ENCODE measurements around the gene AGER. TPM values are rescaled to one million over a fixed set of nuclear protein-coding genes. Genes with fewer than 3 reads are reported as not detected.
"Not testable (repeated sequence)": the region's sequence is repeated elsewhere in the genome, so short reads cannot be mapped to it uniquely, and the experiment has no call there.

The AGER gene
- total RNA-seq, 1 donor from 2014 or later, result 9.9 TPM

DNA sequence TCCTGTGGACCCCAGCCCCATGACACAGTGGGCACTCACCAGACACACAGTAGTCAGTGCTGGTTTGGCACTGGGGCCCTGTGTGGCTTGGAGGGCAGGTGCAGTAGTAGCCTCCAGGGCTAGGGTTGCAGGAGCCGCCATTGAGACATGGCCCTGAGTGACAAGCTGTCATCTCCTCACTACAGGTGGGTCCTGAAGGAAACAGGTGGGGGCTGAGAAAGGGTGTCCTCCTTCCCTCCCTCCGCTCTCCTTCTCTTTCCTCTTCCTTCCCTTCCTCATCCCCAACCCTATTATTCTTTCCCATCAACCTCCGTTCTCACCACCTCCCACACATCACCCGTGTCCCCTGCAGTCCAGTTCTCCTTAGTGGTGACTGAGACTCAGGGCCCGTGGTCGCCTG is 29.6 kb upstream of the AGER start:
- Mint-ChIP-seq H3K27me3 (ENCODE audit: low read depth, unreplicated experiment) (peaks cover 28% of the 10 kb centered on the region), H3K36me3 (ENCODE audit: low read depth, unreplicated experiment) (no peaks in the 10 kb centered on the region), H3K4me1 (ENCODE audit: low read depth, unreplicated experiment) (no peaks in the 10 kb centered on the region), H3K27ac (ENCODE audit: unreplicated experiment) (no peak overlapping the region), H3K9me3 (ENCODE audit: unreplicated experiment) (no peaks in the 10 kb centered on the region), H3K4me3 (ENCODE audit: unreplicated experiment) (no peak overlapping the region)
- peaks cover 3% of the 10 kb centered on the region for H3K27me3 ChIP-seq (ENCODE audit: insufficient read depth, low read length)
- H3K9ac ChIP-seq (ENCODE audit: low read length), result no peak overlapping the region
- FAIRE-seq (no peak), DNase-seq (ENCODE audit: low read depth) (no peak)
- H3K79me2 ChIP-seq (ENCODE audit: insufficient read depth, low read length), result no peaks in the 10 kb centered on the region
- H3K9me3 ChIP-seq (ENCODE audit: insufficient read depth, low read depth, low read length), result no peaks in the 10 kb centered on the region
- H3K4me3 ChIP-seq (ENCODE audit: insufficient read depth, low read depth, low read length), result no peak overlapping the region
- no peak for TF ChIP-seq EZH2 (IDR thresholded peaks at IDR 0.05; ENCODE audit: insufficient read depth, low read length)
- TF ChIP-seq, protein P1, sequence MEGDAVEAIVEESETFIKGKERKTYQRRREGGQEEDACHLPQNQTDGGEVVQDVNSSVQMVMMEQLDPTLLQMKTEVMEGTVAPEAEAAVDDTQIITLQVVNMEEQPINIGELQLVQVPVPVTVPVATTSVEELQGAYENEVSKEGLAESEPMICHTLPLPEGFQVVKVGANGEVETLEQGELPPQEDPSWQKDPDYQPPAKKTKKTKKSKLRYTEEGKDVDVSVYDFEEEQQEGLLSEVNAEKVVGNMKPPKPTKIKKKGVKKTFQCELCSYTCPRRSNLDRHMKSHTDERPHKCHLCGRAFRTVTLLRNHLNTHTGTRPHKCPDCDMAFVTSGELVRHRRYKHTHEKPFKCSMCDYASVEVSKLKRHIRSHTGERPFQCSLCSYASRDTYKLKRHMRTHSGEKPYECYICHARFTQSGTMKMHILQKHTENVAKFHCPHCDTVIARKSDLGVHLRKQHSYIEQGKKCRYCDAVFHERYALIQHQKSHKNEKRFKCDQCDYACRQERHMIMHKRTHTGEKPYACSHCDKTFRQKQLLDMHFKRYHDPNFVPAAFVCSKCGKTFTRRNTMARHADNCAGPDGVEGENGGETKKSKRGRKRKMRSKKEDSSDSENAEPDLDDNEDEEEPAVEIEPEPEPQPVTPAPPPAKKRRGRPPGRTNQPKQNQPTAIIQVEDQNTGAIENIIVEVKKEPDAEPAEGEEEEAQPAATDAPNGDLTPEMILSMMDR (IDR thresholded peaks at IDR 0.05; ENCODE audit: insufficient read depth, low read depth, low read length), result no peak
- H4K20me1 ChIP-seq (ENCODE audit: insufficient read depth, low read length), result no peaks in the 10 kb centered on the region
- H3K4me2 ChIP-seq (ENCODE audit: low read length), result no peak overlapping the region
- no peaks in the 10 kb centered on the region for H3K4me1 ChIP-seq (ENCODE audit: insufficient read depth, low read length)
- no peaks in the 10 kb centered on the region for H3K36me3 ChIP-seq (ENCODE audit: insufficient read depth, low read length)
- H3K27ac ChIP-seq (ENCODE audit: low read depth, low read length), result no peak overlapping the region
- H2AFZ ChIP-seq (ENCODE audit: low read depth, low read length), result no peak overlapping the region

DNA sequence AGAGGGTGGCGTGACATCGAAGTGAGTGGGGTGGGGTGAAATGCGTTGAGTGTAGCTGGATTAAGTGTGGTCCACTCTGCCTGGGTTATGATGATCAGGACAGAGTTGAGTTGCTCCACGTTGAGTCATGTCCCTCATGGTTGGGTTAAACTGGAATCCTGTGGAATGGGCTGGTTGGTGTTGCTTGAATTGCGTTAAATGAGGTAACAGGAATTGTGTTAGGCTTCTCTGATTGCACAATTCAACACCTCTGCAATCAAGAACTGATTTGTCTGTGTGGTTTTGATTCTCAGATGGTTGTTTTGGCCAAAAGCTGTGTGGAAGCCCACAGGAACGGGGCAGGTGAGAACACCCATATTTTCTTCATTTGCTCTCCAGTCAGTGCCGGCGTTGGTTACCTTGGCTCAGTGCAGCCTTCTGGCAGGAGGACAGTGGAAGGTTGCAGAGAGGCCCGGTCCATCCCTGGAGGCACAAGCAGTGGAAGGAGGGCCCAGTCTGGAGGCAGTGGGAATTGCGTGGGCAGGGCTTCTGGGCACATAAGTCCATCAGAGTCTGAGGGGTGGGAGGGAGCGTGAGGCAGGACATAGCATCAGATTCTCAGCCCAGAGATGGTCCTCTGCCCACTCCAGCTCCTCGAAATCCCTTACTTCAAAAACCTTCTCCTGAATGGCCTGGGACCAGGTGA is 28.2 kb upstream of the AGER start:
- no peak overlapping the region for H2AFZ ChIP-seq (ENCODE audit: low read depth, low read length)
- H3K4me1 Mint-ChIP-seq (ENCODE audit: low read depth, unreplicated experiment), result no peaks in the 10 kb centered on the region
- H3K27me3 ChIP-seq (ENCODE audit: insufficient read depth, low read length), result peaks cover 3% of the 10 kb centered on the region
- H3K4me3 ChIP-seq (ENCODE audit: insufficient read depth, low read depth, low read length), result no peak overlapping the region
- no peaks in the 10 kb centered on the region for H3K36me3 Mint-ChIP-seq (ENCODE audit: low read depth, unreplicated experiment)
- H4K20me1 ChIP-seq (ENCODE audit: insufficient read depth, low read length), result no peaks in the 10 kb centered on the region
- H3K9me3 ChIP-seq (ENCODE audit: insufficient read depth, low read depth, low read length), result no peaks in the 10 kb centered on the region
- FAIRE-seq (no peak), DNase-seq (ENCODE audit: low read depth) (no peak)
- H3K4me1 ChIP-seq (ENCODE audit: insufficient read depth, low read length), result no peaks in the 10 kb centered on the region
- no peak overlapping the region for H3K4me2 ChIP-seq (ENCODE audit: low read length)
- H3K27ac ChIP-seq (ENCODE audit: low read depth, low read length), result no peak overlapping the region
- no peak overlapping the region for H3K9ac ChIP-seq (ENCODE audit: low read length)
- no peaks in the 10 kb centered on the region for H3K79me2 ChIP-seq (ENCODE audit: insufficient read depth, low read length)
- no peaks in the 10 kb centered on the region for H3K36me3 ChIP-seq (ENCODE audit: insufficient read depth, low read length)
- TF ChIP-seq, protein P1 (IDR thresholded peaks at IDR 0.05; ENCODE audit: insufficient read depth, low read depth, low read length), result no peak
- no peak for TF ChIP-seq EZH2 (IDR thresholded peaks at IDR 0.05; ENCODE audit: insufficient read depth, low read length)
- H3K4me3 Mint-ChIP-seq (ENCODE audit: unreplicated experiment), result no peak overlapping the region
- peaks cover 21% of the 10 kb centered on the region for H3K27me3 Mint-ChIP-seq (ENCODE audit: low read depth, unreplicated experiment)
- no peak overlapping the region for H3K27ac Mint-ChIP-seq (ENCODE audit: unreplicated experiment)
- no peaks in the 10 kb centered on the region for H3K9me3 Mint-ChIP-seq (ENCODE audit: unreplicated experiment)

DNA sequence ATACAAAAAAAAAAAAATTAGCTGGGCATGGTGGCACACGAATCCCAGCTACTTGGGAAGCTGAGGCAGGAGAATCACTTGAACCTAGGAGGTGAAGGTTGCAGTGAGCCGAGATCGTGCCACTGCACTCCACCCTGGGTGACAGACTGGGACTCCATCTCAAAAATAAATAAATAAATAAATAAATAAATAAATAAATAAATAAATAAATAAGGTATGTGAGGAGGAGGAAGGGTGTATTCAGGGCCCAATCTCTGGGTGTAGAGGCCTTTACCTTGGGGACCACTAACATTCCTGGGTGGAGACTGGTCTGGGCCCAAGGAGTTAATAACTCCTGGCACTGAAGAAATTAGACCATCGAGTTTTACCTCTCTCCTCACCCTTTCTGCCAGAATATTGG is 27.4 kb upstream of the AGER start:
- not testable (repeated sequence) for H3K27ac Mint-ChIP-seq (ENCODE audit: unreplicated experiment); FAIRE-seq; H3K9me3 Mint-ChIP-seq (ENCODE audit: unreplicated experiment); H3K9ac ChIP-seq (ENCODE audit: low read length); H3K9me3 ChIP-seq (ENCODE audit: insufficient read depth, low read depth, low read length); H3K4me3 ChIP-seq (ENCODE audit: insufficient read depth, low read depth, low read length); H2AFZ ChIP-seq (ENCODE audit: low read depth, low read length); H3K36me3 Mint-ChIP-seq (ENCODE audit: low read depth, unreplicated experiment); H3K4me1 Mint-ChIP-seq (ENCODE audit: low read depth, unreplicated experiment); H3K79me2 ChIP-seq (ENCODE audit: insufficient read depth, low read length); H3K27ac ChIP-seq (ENCODE audit: low read depth, low read length); H4K20me1 ChIP-seq (ENCODE audit: insufficient read depth, low read length); H3K4me2 ChIP-seq (ENCODE audit: low read length); H3K4me1 ChIP-seq (ENCODE audit: insufficient read depth, low read length); H3K36me3 ChIP-seq (ENCODE audit: insufficient read depth, low read length); DNase-seq (ENCODE audit: low read depth); H3K27me3 ChIP-seq (ENCODE audit: insufficient read depth, low read length); H3K4me3 Mint-ChIP-seq (ENCODE audit: unreplicated experiment)
- H3K27me3 Mint-ChIP-seq (ENCODE audit: low read depth, unreplicated experiment), result peaks cover 24% of the 10 kb centered on the region

All from astrocyte (in vitro differentiated cells and primary cell).